GM12875 (cell line): ENCODE data around the gene UBE2J2.

ENCODE experiments used
- H3K4me3 ChIP-seq: one replicate; pipeline ENCODE4 v1.5.1; 2011; ENCODE audit warnings: low read depth, low read length, control low read depth
- CTCF ChIP-seq: IDR thresholded peaks from 2 replicates; pipeline ENCODE4 v1.5.1; 2011; ENCODE audit warnings: low read depth, mild to moderate bottlenecking, control low read depth, inconsistent platforms, low read length, moderate library complexity, borderline replicate concordance; ENCODE audit not compliant: insufficient read depth

The UBE2J2 gene

DNA sequence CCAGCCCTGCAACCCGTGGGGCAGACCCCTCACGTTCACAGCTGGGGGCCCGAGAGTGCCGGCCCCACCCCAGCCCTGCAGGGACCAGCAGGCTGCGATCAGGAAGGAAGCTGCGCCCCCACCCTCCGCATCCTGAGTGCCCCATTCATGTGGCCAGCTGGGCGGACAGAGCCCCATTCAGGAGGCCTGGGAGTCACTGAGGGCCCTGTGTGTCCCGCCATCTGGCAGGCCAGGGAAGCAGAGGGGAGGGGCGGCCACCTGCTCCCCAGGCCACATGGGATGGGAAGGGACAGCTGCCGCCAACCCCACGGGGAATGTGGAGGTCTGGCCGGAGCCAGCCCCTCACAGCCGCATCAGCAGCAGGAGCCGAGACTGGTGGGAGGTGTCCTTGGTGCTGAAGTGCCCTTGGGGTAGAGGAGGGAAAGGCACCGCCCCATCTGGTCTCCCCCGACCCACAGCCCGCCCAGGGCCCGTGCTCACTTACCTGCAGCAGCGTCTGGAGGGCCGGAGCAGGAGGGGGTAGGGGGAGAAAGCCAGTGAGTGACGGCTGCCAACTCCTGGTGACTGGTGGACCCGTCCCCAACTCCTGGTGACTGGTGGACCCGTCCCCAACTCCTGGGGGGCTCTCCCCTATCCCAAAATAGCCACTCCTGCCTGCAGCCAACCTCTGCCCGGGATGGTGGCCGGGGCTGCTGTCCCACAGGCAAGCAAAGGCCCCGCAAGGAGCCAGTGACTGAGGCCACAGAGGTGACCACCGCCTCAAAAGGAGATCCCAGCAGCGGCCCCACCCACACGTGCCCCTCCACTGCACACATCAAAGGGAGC, 25.4 kb upstream of the UBE2J2 start:
- no peak for TF ChIP-seq CTCF
- no peak overlapping the region for H3K4me3 ChIP-seq

DNA sequence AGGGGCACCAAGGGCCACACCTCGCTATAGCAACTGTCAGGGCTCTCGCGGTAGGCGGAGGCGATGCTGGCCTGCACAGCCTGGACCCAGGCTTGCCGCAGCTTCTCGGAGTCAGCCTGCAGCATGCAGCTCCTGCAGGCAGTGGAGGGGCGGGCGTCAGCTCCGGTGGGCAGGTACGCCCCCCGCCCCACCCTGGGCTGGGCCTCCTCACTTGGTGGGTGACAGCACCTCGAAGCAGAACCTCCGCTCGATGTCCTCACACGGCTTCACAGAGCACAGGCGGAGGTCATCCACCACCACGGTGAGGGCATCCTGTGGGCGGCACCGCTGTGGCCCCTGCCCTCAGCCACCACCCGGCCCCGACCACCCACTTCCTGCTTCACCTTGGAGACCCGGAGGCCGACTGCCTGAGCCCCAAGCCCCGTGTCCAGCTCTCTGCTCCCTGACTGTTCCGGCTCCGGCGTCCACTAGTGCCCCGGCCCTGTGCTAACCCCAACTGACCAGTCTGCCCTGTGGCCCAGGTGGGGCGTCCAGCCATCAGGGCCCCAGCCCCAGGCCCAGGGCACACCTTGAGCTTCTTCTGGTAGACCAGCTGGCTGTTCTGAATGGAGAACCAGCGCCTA, 24.3 kb upstream of the UBE2J2 start:
- H3K4me3 ChIP-seq, result no peak overlapping the region
- no peak for TF ChIP-seq CTCF

DNA sequence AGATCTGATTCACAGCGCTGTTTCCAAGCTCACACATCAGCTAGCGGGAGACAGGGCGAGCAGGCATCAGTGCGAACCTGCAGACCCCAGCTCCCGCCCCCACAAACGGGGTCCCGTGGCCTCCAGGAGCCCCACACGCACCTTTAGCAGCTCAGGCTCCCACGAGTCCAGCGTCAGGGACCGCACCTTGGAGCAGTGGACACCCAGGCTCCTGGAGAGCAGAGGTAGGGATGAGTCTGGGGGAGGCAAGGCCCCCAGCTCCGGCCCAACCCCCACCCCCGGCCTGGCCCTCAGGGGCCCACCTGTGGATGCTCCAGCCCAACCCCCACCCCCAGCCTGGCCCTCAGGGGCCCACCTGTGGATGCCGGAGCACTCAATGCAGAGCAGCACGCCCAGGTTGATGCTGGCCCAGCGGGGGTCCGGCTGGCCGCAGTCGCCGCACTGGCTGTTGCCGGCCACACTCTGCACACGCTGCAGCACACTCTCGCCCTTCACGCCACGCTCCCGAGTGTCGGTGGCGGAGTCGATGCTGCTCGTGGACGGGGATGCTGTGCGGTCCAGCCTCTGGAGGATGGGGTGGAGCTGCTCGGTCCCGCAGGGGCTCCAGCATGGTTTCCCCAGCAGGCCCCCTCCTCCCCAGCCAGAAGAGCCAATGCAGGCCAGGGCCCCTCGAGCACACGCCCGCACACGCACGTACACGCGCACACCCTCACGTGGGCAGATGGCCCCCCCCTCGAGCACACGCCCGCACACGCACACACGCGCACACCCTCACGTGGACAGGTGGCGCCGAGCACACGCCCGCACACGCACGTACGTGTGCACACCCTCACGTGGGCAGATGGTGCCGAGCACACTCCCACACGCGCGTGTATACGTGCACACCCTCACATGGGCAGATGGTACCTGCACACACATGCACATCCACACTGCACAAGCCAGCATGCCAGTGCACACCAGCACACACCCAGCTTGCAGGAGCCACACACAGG, 22.7 kb upstream of the UBE2J2 start:
- no peak for TF ChIP-seq CTCF
- no peak overlapping the region for H3K4me3 ChIP-seq

DNA sequence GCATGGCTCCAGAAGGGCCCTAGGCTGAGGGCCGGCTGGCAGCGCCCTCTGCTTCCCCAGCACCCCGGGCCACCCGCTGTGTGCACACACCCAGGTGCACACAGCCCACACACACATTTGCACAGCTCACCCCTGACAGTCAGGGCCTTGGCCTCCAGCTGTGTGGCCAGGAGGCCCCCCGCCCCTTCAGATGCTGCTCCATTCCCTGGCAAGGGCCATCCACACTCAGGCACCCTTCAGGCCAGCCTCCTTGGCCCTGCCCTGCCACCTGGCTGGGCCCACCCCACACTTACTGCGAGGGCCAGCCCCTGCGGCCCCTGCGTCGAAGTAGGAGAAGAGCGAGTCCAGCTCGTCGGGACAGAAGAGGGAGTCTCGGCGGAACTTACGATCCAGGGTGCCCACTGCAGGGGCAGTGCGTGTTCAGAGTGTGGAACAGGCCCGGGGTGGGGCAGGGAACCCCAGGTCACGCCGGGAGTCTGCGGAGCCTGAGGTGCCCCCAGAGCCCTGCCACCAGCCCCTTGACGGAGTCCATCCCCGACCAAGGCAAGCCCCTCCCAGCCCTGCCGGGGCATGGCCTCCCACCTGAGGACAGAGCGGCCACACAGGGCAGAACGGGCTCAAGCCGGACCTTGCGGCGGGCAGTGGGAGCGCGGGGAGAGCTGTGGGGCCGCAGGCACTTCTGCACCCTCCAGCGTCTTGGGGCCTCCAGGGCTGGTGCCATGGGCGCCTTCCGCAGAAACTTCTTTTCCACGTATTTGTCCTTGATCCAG, 21.7 kb upstream of the UBE2J2 start:
- H3K4me3 ChIP-seq, result no peak overlapping the region
- no peak for TF ChIP-seq CTCF

- no peak for TF ChIP-seq CTCF
- no peak overlapping the region for H3K4me3 ChIP-seq
Observed at GRCh38 chr1:1294250-1294890, 20.7 kb upstream of the UBE2J2 start.
